Activated gamma-delta T cell treated with anti-CD3 and anti-CD28 coated beads, Interleukin-2, amount 50 U/mL, for 16 hours (primary cell): Measurements from ENCODE around the gene IL17RC.
"Not testable (repeated sequence)": the region's sequence is repeated elsewhere in the genome, so short reads cannot be mapped to it uniquely, and the experiment has no call there.

Experiments
- DNase-seq: peaks from one replicate; pipeline ENCODE4 v3.0.0-alpha.2; 2020; ENCODE audit warnings: low read depth

Gene IL17RC

GRCh38 chr3:9915254-9916141 lies 1.4 kb upstream of the IL17RC start:
- no peak for DNase-seq

GRCh38 chr3:9916346-9916733 lies 558 bp upstream of the IL17RC start:
- no peak for DNase-seq

GRCh38 chr3:9917820-9918219 lies 922 bp downstream of the IL17RC start:
- no peak for DNase-seq

- DNase-seq: no peak
These were observed 1.6 kb downstream of the IL17RC start for GRCh38 chr3:9918261-9919038.

- no peak for DNase-seq
These were observed 11.3 kb downstream of the IL17RC start for GRCh38 chr3:9928158-9928557.

GRCh38 chr3:9930804-9931418 lies 14.0 kb downstream of the IL17RC start:
- DNase-seq: no peak

- no peak for DNase-seq
These were observed 15.6 kb downstream of the IL17RC start for GRCh38 chr3:9932535-9932842.

GRCh38 chr3:9932843-9933560 lies 16.1 kb downstream of the IL17RC start:
- DNase-seq: peak; percentile 86

GRCh38 chr3:9933561-9934234 lies 16.8 kb downstream of the IL17RC start, which contains the start of gene CRELD1:
TSS of gene CRELD1 (plus strand) at chr3:9933834. CDS start at chr3:9934439, 605 bp downstream.
- DNase-seq: peak; percentile 93

- DNase-seq: peak; percentile 22
These were observed 17.3 kb downstream of the IL17RC start for GRCh38 chr3:9934235-9934621.

- no peak for DNase-seq
These were observed 18.1 kb downstream of the IL17RC start for GRCh38 chr3:9934993-9935392.

GRCh38 chr3:9935966-9936510 lies 19.1 kb downstream of the IL17RC start:
- DNase-seq: no peak

- DNase-seq: no peak
These were observed 20.8 kb downstream of the IL17RC start for GRCh38 chr3:9937486-9938238.

- no peak for DNase-seq
These were observed 22.1 kb downstream of the IL17RC start for GRCh38 chr3:9938966-9939365.

- not testable (repeated sequence) for DNase-seq
These were observed 23.0 kb downstream of the IL17RC start for GRCh38 chr3:9939906-9940305.

GRCh38 chr3:9940746-9941145 lies 23.8 kb downstream of the IL17RC start:
- DNase-seq: no peak

- no peak for DNase-seq
These were observed 25.3 kb downstream of the IL17RC start for GRCh38 chr3:9942164-9942563.

- no peak for DNase-seq
These were observed 26.2 kb downstream of the IL17RC start for GRCh38 chr3:9942934-9943690.

- DNase-seq: no peak
These were observed 27.4 kb downstream of the IL17RC start for GRCh38 chr3:9944271-9944670.

GRCh38 chr3:9945358-9945757 lies 28.5 kb downstream of the IL17RC start:
- no peak for DNase-seq
